Pancreas (tissue), 10 donors: ENCODE results near the gene CUTC. TPM values are rescaled to one million over a fixed set of nuclear protein-coding genes. Genes with fewer than 3 reads are reported as not detected.

ENCODE experiments used
- ATAC-seq, 4 donors: fragments of 200-7000 bp; cut with Tn5 transposase; one replicate each; pipeline versions ENCODE4 v1.8.0 to v1.9.1; 2020; ENCODE audit warnings: mild to moderate bottlenecking in 4 of 4, moderate library complexity in 4 of 4
- DNase-seq, 6 donors: peaks; one replicate each; pipeline ENCODE4 v3.0.0-alpha.2; 2020
- FAIRE-seq: peaks from 2 replicates; lab custom pipeline; 2012; peaks lifted over from hg19 to GRCh38; lab: Jason Lieb, UNC
- H3K27ac ChIP-seq, 4 donors: fragments of 200-600 bp; sonication (generic); 1 replicate in 3 of 4; 2 replicates in 1 of 4; pipeline versions ENCODE4 v1.5.0 to v1.8.0; 2020
- H3K27me3 ChIP-seq, 4 donors: fragments of 200-600 bp; one replicate each; pipeline ENCODE4 v1.8.0; 2021
- H3K36me3 ChIP-seq, 3 donors: fragments of 200-600 bp; sonication (generic) in 1 of 3; one replicate each; pipeline versions ENCODE4 v1.5.0 to v1.8.0; 2020 to 2021
- H3K4me1 ChIP-seq, 3 donors: fragments of 200-600 bp; one replicate each; pipeline ENCODE4 v1.8.0; 2021
- H3K4me3 ChIP-seq, 4 donors: fragments of 200-600 bp; sonication (generic) in 2 of 4; one replicate each; pipeline versions ENCODE4 v1.5.0 to v1.8.0; 2020 to 2021
- H3K9me3 ChIP-seq, 4 donors: fragments of 200-600 bp; one replicate each; pipeline ENCODE4 v1.8.0; 2021
- CTCF ChIP-seq, 4 donors: fragments of 200-600 bp; sonication (generic) in 3 of 4; IDR thresholded peaks; one replicate each; pipeline versions ENCODE4 v1.5.0 to v1.8.0; 2021; ENCODE audit warnings: antibody characterized with exemption in 4 of 4
- WGBS, 2 donors: extraction: QIAGEN DNeasy Blood & Tissue Kit; methylation state at CpG; one replicate each; pipeline ENCODE4 v1.1.7; 2013; 5-methylcytosine and 5-hydroxymethylcytosine counted together
- intact Hi-C, 3 donors: fragments of 100-400 bp; cut with DNase I; formaldehyde crosslinking; loops; one replicate each; pipeline versions ENCODE4 v1.11.1 to v1.14.2; 2022
- polyA plus RNA-seq, 2 donors: library from polyadenylated mRNA; stranded (reverse); fragments of 200-250 nt; gene quantifications; one replicate each; pipeline ENCODE4 v1.2.3, GENCODE V29; 2013
- total RNA-seq, 6 donors: library from RNA; stranded (reverse); fragmentation: NEBNext Ultra II Directional in 4 of 6; extraction: Animal tissue kit (Norgen Biotek cat#: 25700) in 4 of 6; gene quantifications; one replicate each; pipeline versions ENCODE4 v1.2.1 to v1.2.4, GENCODE V29; 2021 to 2023
- donor health status: healthy with polysubstance abuse.
- donor health status: DM: no; HTN: no; CAD: no; lungs with moderate emphysema.
- donor health status: DM: no; HTN: no; CAD: no.
- donor health status: control.
- donor health status: control.
- donor health status: Bipolar disorder and iron deficiency.
- donor health status: DM: yes; HTN: yes; CAD: no.
- donor health status: DM: no; HTN: no; CAD: no.
- donor health status: DM: no; HTN: no; CAD: no.
- donor health status: DM: yes; HTN: yes; CAD: no.

The CUTC gene
- total and polyA plus RNA-seq, 8 donors = 5.4 to 14.5 (median 8.6) TPM

- intact Hi-C loops = no loop called here
- Histone ChIP-seq H3K27me3 (no peaks in the 10 kb centered on the region), H3K36me3 (peaks cover 0 to 32% (median 0%) of the 10 kb centered on the region in 3 donors), H3K4me1 (no peaks in the 10 kb centered on the region), H3K27ac (no peak overlapping the region), H3K4me3 (no peak overlapping the region), H3K9me3 (no peaks in the 10 kb centered on the region)
- DNase-seq (no peak), FAIRE-seq (no peak), ATAC-seq (no peak)
- no peak for TF ChIP-seq CTCF (IDR thresholded peaks at IDR 0.05)
- 93 to 100% methylated on average over 1 of the region's 1 CpG for WGBS, 2 donors
These were observed 28.3 kb downstream of the CUTC start for GRCh38 chr10:99760321-99760720.

- Histone ChIP-seq H3K9me3 (no peaks in the 10 kb centered on the region), H3K27ac (no peak overlapping the region), H3K27me3 (no peaks in the 10 kb centered on the region), H3K4me1 (no peaks in the 10 kb centered on the region), H3K36me3 (peaks cover 0 to 22% (median 0%) of the 10 kb centered on the region in 3 donors), H3K4me3 (no peak overlapping the region)
- intact Hi-C loops = no loop called here
- ATAC-seq = no peak
- no peak for FAIRE-seq
- no peak for TF ChIP-seq CTCF (IDR thresholded peaks at IDR 0.05)
- no peak for DNase-seq
These were observed 29.3 kb downstream of the CUTC start for GRCh38 chr10:99761365-99761764.

DNA sequence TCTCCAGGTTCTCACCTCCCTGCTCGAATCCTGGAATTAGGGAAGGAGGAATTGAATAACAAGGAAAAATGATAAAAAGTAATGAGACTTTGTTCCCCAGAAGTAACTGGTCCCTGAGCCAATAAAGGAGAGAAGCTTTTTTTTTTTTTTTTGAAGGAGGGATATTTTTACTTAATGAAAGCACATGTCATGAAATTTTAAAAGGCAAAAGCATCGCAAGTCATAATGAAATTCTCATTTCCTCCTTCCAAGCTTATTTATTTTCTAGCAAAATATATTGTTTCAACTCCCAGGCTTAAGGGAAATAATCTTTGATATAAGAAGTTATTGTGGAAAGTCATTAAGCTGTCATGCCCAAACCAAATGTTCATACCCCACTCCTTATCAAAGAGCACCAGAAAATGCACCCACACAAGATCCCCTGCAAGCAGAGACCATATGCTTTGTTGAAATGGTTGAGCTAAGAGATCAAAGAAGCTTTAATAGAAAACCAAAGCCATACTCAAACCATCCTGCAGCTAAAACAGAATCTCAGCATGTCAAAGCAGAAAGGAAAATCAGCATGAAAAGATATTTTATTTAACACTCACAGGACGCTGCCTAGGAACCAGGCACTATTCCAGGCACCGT is 33.8 kb downstream of the CUTC start:
- H3K4me3 ChIP-seq = no peak overlapping the region
- no peak overlapping the region for H3K27ac ChIP-seq
- FAIRE-seq = no peak
- intact Hi-C loops = no loop called here
- no peaks in the 10 kb centered on the region for H3K9me3 ChIP-seq
- no peak for ATAC-seq
- no peaks in the 10 kb centered on the region for H3K27me3 ChIP-seq
- H3K36me3 ChIP-seq = peaks cover 0 to 1% (median 0%) of the 10 kb centered on the region in 3 donors
- 77 to 82% methylated on average over 4 of the region's 4 CpGs for WGBS, 2 donors
- no peak for TF ChIP-seq CTCF (IDR thresholded peaks at IDR 0.05)
- no peak for DNase-seq
- H3K4me1 ChIP-seq = no peaks in the 10 kb centered on the region

DNA sequence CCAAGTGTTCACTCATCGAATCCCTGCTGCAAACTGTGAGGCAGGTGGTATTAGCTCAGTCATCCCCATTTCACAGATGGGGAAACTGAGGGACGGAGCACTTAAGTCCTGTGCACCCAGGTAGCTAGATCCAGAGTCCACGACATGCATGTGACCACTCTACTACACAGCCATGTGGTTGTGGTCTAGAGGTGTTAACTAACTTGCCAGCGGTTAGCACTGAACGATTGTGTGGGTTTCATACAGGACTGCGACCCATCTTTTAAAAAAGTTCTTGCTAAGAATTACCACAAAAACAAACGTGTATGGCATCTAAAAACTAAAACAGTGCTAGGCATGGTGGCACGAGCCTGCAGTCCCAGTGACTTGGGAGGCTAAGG is 34.3 kb downstream of the CUTC start:
- no peak overlapping the region for H3K4me3 ChIP-seq
- H3K36me3 ChIP-seq = peaks cover 0 to 3% (median 0%) of the 10 kb centered on the region in 3 donors
- DNase-seq = no peak
- TF ChIP-seq CTCF (IDR thresholded peaks at IDR 0.05) = no peak
- 68 to 74% methylated on average over 8 of the region's 8 CpGs for WGBS, 2 donors
- H3K27ac ChIP-seq = no peak overlapping the region
- no peak for FAIRE-seq
- intact Hi-C loops = no loop called here
- H3K4me1 ChIP-seq = no peaks in the 10 kb centered on the region
- H3K27me3 ChIP-seq = no peaks in the 10 kb centered on the region
- ATAC-seq = no peak
- H3K9me3 ChIP-seq = no peaks in the 10 kb centered on the region

DNA sequence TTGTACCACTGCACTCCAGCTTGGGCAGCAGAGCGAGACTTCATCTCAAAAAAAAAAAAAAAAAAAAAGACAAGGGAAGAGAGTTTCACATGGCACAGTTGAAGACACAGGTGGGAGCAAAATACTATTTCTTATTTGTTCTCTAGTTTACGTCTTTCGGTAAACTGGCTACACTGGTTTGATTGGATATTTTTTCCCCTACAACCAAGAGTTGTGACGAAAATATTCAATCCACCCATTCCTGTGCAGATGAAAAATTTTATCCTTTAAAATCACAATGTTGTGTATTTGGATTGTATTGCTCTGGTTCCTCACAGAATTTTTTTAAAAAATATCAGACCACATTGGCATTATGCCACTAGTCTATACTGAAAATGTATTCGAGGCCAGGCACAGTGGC is 35.9 kb downstream of the CUTC start:
- Histone ChIP-seq H3K4me1 (no peaks in the 10 kb centered on the region), H3K9me3 (no peaks in the 10 kb centered on the region), H3K27ac (no peak overlapping the region), H3K27me3 (no peaks in the 10 kb centered on the region), H3K4me3 (no peak overlapping the region), H3K36me3 (peaks cover 0 to 3% (median 0%) of the 10 kb centered on the region in 3 donors)
- no peak for DNase-seq
- ATAC-seq = no peak
- intact Hi-C loops = no loop called here
- WGBS, 2 donors = 58 to 61% methylated on average over 4 to 5 of the region's 5 CpGs
- TF ChIP-seq CTCF (IDR thresholded peaks at IDR 0.05) = no peak
- no peak for FAIRE-seq
